ENCODE results near the gene OR51L1.

DNA sequence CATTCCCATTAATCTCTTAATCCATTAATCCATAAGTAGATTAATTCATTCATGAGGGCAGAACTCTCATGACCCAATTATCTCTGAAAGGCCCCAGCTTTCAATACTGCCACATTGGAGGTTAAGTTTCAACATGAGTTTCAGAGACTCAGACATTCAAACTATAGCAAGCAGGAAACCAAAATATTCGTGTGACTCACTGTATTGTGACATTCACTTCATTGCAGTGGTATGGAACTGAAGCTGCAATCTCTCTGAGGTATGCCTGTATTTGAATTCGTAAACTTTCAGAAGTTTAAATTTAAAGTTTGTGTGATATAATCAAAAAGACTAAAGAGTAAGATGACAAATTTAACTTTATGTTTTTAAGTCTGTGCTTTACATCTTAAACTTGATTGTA is 48.7 kb downstream of the OR51L1 start:
- no peak for TF ChIP-seq POLR2A (IDR thresholded peaks at IDR 0.05)
- TF ChIP-seq, protein P1, sequence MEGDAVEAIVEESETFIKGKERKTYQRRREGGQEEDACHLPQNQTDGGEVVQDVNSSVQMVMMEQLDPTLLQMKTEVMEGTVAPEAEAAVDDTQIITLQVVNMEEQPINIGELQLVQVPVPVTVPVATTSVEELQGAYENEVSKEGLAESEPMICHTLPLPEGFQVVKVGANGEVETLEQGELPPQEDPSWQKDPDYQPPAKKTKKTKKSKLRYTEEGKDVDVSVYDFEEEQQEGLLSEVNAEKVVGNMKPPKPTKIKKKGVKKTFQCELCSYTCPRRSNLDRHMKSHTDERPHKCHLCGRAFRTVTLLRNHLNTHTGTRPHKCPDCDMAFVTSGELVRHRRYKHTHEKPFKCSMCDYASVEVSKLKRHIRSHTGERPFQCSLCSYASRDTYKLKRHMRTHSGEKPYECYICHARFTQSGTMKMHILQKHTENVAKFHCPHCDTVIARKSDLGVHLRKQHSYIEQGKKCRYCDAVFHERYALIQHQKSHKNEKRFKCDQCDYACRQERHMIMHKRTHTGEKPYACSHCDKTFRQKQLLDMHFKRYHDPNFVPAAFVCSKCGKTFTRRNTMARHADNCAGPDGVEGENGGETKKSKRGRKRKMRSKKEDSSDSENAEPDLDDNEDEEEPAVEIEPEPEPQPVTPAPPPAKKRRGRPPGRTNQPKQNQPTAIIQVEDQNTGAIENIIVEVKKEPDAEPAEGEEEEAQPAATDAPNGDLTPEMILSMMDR (IDR thresholded peaks at IDR 0.05) = no peak
- TF ChIP-seq EP300 (IDR thresholded peaks at IDR 0.05) = no peak
